ENCODE measurements around the gene FAM89A. TPM values are rescaled to one million over a fixed set of nuclear protein-coding genes. Genes with fewer than 3 reads are reported as not detected.
A peak's percentile ranks its signal among the peaks of the same experiment; 100 is the strongest.
"Not testable (repeated sequence)": the region's sequence is repeated elsewhere in the genome, so short reads cannot be mapped to it uniquely, and the experiment has no call there.

The FAM89A gene
- total RNA-seq, 1 donor from 2014 or later: 9.6 TPM

GRCh38 chr1:231053493-231054162 is 13.6 kb upstream of the FAM89A start:
- no peak overlapping the region for H3K27ac ChIP-seq (ENCODE audit: low read depth, low read length)
- Mint-ChIP-seq H3K27ac (ENCODE audit: unreplicated experiment) (no peak overlapping the region), H3K9me3 (ENCODE audit: unreplicated experiment) (peaks cover 8% of the 10 kb centered on the region), H3K27me3 (ENCODE audit: low read depth, unreplicated experiment) (peaks cover 4% of the 10 kb centered on the region), H3K36me3 (ENCODE audit: low read depth, unreplicated experiment) (no peaks in the 10 kb centered on the region), H3K4me3 (ENCODE audit: unreplicated experiment) (no peak overlapping the region), H3K4me1 (ENCODE audit: low read depth, unreplicated experiment) (peaks cover 11% of the 10 kb centered on the region)
- peak overlapping the region; percentile 64 for H3K4me2 ChIP-seq (ENCODE audit: low read length)
- DNase-seq (ENCODE audit: low read depth) (peak; percentile 94), FAIRE-seq (peak; percentile 9)
- no peak overlapping the region for H2AFZ ChIP-seq (ENCODE audit: low read depth, low read length)
- H3K79me2 ChIP-seq (ENCODE audit: insufficient read depth, low read length): no peaks in the 10 kb centered on the region
- H3K9me3 ChIP-seq (ENCODE audit: insufficient read depth, low read depth, low read length): peaks cover 9% of the 10 kb centered on the region
- peaks cover 12% of the 10 kb centered on the region for H3K27me3 ChIP-seq (ENCODE audit: insufficient read depth, low read length)
- TF ChIP-seq EZH2 (IDR thresholded peaks at IDR 0.05; ENCODE audit: insufficient read depth, low read length) (no peak), CTCF (IDR thresholded peaks at IDR 0.05; ENCODE audit: insufficient read depth, low read depth, low read length) (no peak)
- no peaks in the 10 kb centered on the region for H4K20me1 ChIP-seq (ENCODE audit: insufficient read depth, low read length)
- peaks cover 7% of the 10 kb centered on the region for H3K4me1 ChIP-seq (ENCODE audit: insufficient read depth, low read length)
- no peaks in the 10 kb centered on the region for H3K36me3 ChIP-seq (ENCODE audit: insufficient read depth, low read length)
- no peak overlapping the region for H3K9ac ChIP-seq (ENCODE audit: low read length)
- no peak overlapping the region for H3K4me3 ChIP-seq (ENCODE audit: insufficient read depth, low read depth, low read length)

- H3K79me2 ChIP-seq (ENCODE audit: insufficient read depth, low read length): no peaks in the 10 kb centered on the region
- H3K9ac ChIP-seq (ENCODE audit: low read length): no peak overlapping the region
- TF ChIP-seq EZH2 (IDR thresholded peaks at IDR 0.05; ENCODE audit: insufficient read depth, low read length): no peak
- no peak for TF ChIP-seq CTCF (IDR thresholded peaks at IDR 0.05; ENCODE audit: insufficient read depth, low read depth, low read length)
- H4K20me1 ChIP-seq (ENCODE audit: insufficient read depth, low read length): no peaks in the 10 kb centered on the region
- H3K27ac ChIP-seq (ENCODE audit: low read depth, low read length): no peak overlapping the region
- no peak overlapping the region for H3K4me3 ChIP-seq (ENCODE audit: insufficient read depth, low read depth, low read length)
- H3K4me3 Mint-ChIP-seq (ENCODE audit: unreplicated experiment): no peak overlapping the region
- no peak overlapping the region for H3K4me2 ChIP-seq (ENCODE audit: low read length)
- peaks cover 14% of the 10 kb centered on the region for H3K27me3 ChIP-seq (ENCODE audit: insufficient read depth, low read length)
- H3K27ac Mint-ChIP-seq (ENCODE audit: unreplicated experiment): no peak overlapping the region
- no peaks in the 10 kb centered on the region for H3K36me3 ChIP-seq (ENCODE audit: insufficient read depth, low read length)
- peaks cover 9% of the 10 kb centered on the region for H3K9me3 ChIP-seq (ENCODE audit: insufficient read depth, low read depth, low read length)
- H2AFZ ChIP-seq (ENCODE audit: low read depth, low read length): no peak overlapping the region
- H3K9me3 Mint-ChIP-seq (ENCODE audit: unreplicated experiment): peaks cover 8% of the 10 kb centered on the region
- H3K4me1 Mint-ChIP-seq (ENCODE audit: low read depth, unreplicated experiment): peaks cover 6% of the 10 kb centered on the region
- peaks cover 9% of the 10 kb centered on the region for H3K27me3 Mint-ChIP-seq (ENCODE audit: low read depth, unreplicated experiment)
- no peak for DNase-seq (ENCODE audit: low read depth)
- no peaks in the 10 kb centered on the region for H3K36me3 Mint-ChIP-seq (ENCODE audit: low read depth, unreplicated experiment)
- FAIRE-seq: no peak
- H3K4me1 ChIP-seq (ENCODE audit: insufficient read depth, low read length): peaks cover 6% of the 10 kb centered on the region
Measured at GRCh38 chr1:231052777-231053176, 12.7 kb upstream of the FAM89A start.

GRCh38 chr1:231050932-231051331 is 10.9 kb upstream of the FAM89A start:
- H3K4me2 ChIP-seq (ENCODE audit: low read length); H3K4me3 Mint-ChIP-seq (ENCODE audit: unreplicated experiment); H3K36me3 Mint-ChIP-seq (ENCODE audit: low read depth, unreplicated experiment); H3K4me3 ChIP-seq (ENCODE audit: insufficient read depth, low read depth, low read length); FAIRE-seq; H3K9me3 ChIP-seq (ENCODE audit: insufficient read depth, low read depth, low read length); H3K4me1 ChIP-seq (ENCODE audit: insufficient read depth, low read length); H3K9ac ChIP-seq (ENCODE audit: low read length); H4K20me1 ChIP-seq (ENCODE audit: insufficient read depth, low read length); H3K27ac Mint-ChIP-seq (ENCODE audit: unreplicated experiment); H3K79me2 ChIP-seq (ENCODE audit: insufficient read depth, low read length); DNase-seq (ENCODE audit: low read depth); H3K36me3 ChIP-seq (ENCODE audit: insufficient read depth, low read length); H3K4me1 Mint-ChIP-seq (ENCODE audit: low read depth, unreplicated experiment); H2AFZ ChIP-seq (ENCODE audit: low read depth, low read length); H3K9me3 Mint-ChIP-seq (ENCODE audit: unreplicated experiment); H3K27ac ChIP-seq (ENCODE audit: low read depth, low read length): not testable (repeated sequence)
- peaks cover 16% of the 10 kb centered on the region for H3K27me3 Mint-ChIP-seq (ENCODE audit: low read depth, unreplicated experiment)
- H3K27me3 ChIP-seq (ENCODE audit: insufficient read depth, low read length): peaks cover 23% of the 10 kb centered on the region

Measured in astrocyte (in vitro differentiated cells and primary cell).